HEK293T (cell line): ENCODE results near the gene TOMM22.

ENCODE experiments used
- CTCF ChIA-PET: fragments of 350-600 bp; formaldehyde crosslinking; extraction: SDS; loops from one replicate; lab custom pipeline; 2021; ENCODE audit warnings: antibody characterized with exemption, inconsistent platforms; lab: Yijun Ruan, JAX
- POLR2A ChIA-PET: fragments of 350-600 bp; formaldehyde crosslinking; extraction: SDS; loops from one replicate; lab custom pipeline; 2020; ENCODE audit warnings: antibody characterized with exemption, inconsistent platforms; lab: Yijun Ruan, JAX
- DNase-seq: peaks from one replicate; pipeline ENCODE4 v3.0.0; 2012; ENCODE audit warnings: mixed read lengths; ENCODE audit errors: extremely low spot score
- ARNT ChIP-seq: fragments of 450-650 bp; IDR thresholded peaks from 2 replicates; pipeline ENCODE4 v1.6.1; 2017; ENCODE audit warnings: mild to moderate bottlenecking
- BHLHE40 ChIP-seq: fragments of 450-650 bp; IDR thresholded peaks from 2 replicates; pipeline ENCODE4 v1.6.1; 2016; ENCODE audit warnings: mild to moderate bottlenecking, moderate library complexity, borderline replicate concordance
- CTBP1 ChIP-seq: fragments of 450-650 bp; IDR thresholded peaks from 2 replicates; pipeline ENCODE4 v1.6.1; 2016; ENCODE audit warnings: borderline replicate concordance
- ELF4 ChIP-seq: fragments of 450-650 bp; IDR thresholded peaks from 2 replicates; pipeline ENCODE4 v1.6.1; 2017; ENCODE audit warnings: antibody characterized with exemption
- FOXA1 ChIP-seq: fragments of 450-650 bp; IDR thresholded peaks from 2 replicates; pipeline ENCODE4 v1.6.1; 2016; ENCODE audit warnings: mild to moderate bottlenecking
- FOXK2 ChIP-seq: fragments of 450-650 bp; IDR thresholded peaks from 2 replicates; pipeline ENCODE4 v1.6.1; 2016; ENCODE audit warnings: mild to moderate bottlenecking
- FOXM1 ChIP-seq: fragments of 450-650 bp; IDR thresholded peaks from 2 replicates; pipeline ENCODE4 v1.6.1; 2017; ENCODE audit warnings: mild to moderate bottlenecking, borderline replicate concordance
- HDGF ChIP-seq: fragments of 450-650 bp; IDR thresholded peaks from 2 replicates; pipeline ENCODE4 v1.6.1; 2017; ENCODE audit warnings: antibody characterized with exemption, borderline replicate concordance
- L3MBTL2 ChIP-seq: fragments of 450-650 bp; conservative IDR thresholded peaks from 2 replicates; pipeline ENCODE4 v1.6.1; 2016; ENCODE audit warnings: mild to moderate bottlenecking
- LEF1 ChIP-seq: fragments of 450-650 bp; IDR thresholded peaks from 2 replicates; pipeline ENCODE4 v1.6.1; 2017; ENCODE audit warnings: mild to moderate bottlenecking, borderline replicate concordance
- NFRKB ChIP-seq: fragments of 450-650 bp; IDR thresholded peaks from 2 replicates; pipeline ENCODE4 v1.6.1; 2016; ENCODE audit warnings: mild to moderate bottlenecking, moderate library complexity
- SP1 ChIP-seq: fragments of 450-650 bp; IDR thresholded peaks from 2 replicates; pipeline ENCODE4 v1.6.1; 2017
- SUZ12 ChIP-seq: fragments of 450-650 bp; IDR thresholded peaks from 2 replicates; pipeline ENCODE4 v1.6.1; 2016; ENCODE audit warnings: mild to moderate bottlenecking
- TARDBP ChIP-seq: fragments of 450-650 bp; IDR thresholded peaks from 2 replicates; pipeline ENCODE4 v1.6.1; 2016
- ZNF384 ChIP-seq: fragments of 450-650 bp; IDR thresholded peaks from 2 replicates; pipeline ENCODE4 v1.6.1; 2016
- TF ChIP-seq, protein P1 (sequence below): fragments of 450-650 bp; IDR thresholded peaks from 2 replicates; pipeline ENCODE4 v1.6.1; 2016

Gene TOMM22

DNA sequence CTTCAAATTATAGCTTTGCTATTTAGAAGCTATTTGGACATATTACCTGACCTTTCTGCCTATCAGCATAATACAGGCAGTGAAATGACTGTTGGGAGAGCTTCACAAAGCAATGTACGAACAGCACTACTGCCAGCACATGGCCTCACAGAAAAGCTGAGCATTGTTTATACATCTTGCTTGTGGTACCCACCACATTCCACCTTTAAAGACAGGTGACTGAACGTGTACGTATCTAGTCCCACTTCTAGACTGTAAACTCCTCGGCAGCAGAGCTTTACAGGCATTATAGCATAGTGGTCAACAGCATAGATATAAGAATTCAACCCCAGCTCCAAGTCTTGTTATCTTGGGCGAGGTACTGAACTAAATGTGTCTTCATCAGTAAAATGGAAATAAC is 17.4 kb downstream of the TOMM22 start:
- TF ChIP-seq ELF4 (no peak), CTBP1 (no peak), LEF1 (no peak), NFRKB (no peak), TARDBP (no peak), FOXM1 (no peak), BHLHE40 (no peak), L3MBTL2 (no peak), SUZ12 (no peak), SP1 (no peak), ARNT (no peak), ZNF384 (no peak), HDGF (no peak), FOXA1 (no peak), FOXK2 (no peak)
- TF ChIP-seq, protein P1, sequence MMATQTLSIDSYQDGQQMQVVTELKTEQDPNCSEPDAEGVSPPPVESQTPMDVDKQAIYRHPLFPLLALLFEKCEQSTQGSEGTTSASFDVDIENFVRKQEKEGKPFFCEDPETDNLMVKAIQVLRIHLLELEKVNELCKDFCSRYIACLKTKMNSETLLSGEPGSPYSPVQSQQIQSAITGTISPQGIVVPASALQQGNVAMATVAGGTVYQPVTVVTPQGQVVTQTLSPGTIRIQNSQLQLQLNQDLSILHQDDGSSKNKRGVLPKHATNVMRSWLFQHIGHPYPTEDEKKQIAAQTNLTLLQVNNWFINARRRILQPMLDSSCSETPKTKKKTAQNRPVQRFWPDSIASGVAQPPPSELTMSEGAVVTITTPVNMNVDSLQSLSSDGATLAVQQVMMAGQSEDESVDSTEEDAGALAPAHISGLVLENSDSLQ, result no peak
- no peak for DNase-seq
- ChIA-PET CTCF (interaction anchor here (0.6 to 1.4 kb wide), 2 partner anchors 18 to 125 kb away, joined by 4 to 5 read pairs; partner anchors contain the start of gene TOMM22), POLR2A (interaction anchor here (0.7 to 4.4 kb wide), 8 partner anchors 9 to 620 kb away, joined by 3 to 65 read pairs (median 6); partner anchors contain the start of genes RPL3 and TOMM22)

DNA sequence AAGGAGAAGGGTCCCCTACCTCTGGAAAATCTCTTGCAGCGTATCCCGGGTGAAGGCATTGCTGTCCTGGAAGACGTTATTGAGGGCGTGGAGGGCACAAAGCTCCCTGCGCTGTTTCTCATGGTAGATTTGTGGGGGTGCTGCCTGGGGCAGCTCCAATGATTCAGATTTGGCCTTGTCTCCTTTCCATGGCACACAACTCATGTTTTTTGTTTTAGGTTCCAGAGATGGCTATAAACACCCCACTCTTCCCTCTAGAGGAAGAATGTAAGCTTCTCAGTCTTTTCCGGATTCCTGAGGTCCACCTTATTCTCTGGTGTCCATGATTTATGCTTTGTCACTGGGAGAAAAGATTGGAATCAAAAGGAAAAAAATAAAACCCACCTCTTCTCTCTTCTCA is 18.0 kb downstream of the TOMM22 start:
- TF ChIP-seq, protein P1, result peak; percentile 76
- no peak for TF ChIP-seq SUZ12
- no peak for TF ChIP-seq FOXA1
- no peak for TF ChIP-seq SP1
- ChIA-PET POLR2A (interaction anchor here (0.7 to 4.4 kb wide), 8 partner anchors 8 to 619 kb away, joined by 3 to 65 read pairs (median 6); partner anchors contain the start of genes RPL3 and TOMM22), CTCF (interaction anchor here (1.4 kb wide), 1 partner anchor 18 kb away, joined by 5 read pairs; the partner anchor contains the start of gene TOMM22)
- DNase-seq, result no peak

DNA sequence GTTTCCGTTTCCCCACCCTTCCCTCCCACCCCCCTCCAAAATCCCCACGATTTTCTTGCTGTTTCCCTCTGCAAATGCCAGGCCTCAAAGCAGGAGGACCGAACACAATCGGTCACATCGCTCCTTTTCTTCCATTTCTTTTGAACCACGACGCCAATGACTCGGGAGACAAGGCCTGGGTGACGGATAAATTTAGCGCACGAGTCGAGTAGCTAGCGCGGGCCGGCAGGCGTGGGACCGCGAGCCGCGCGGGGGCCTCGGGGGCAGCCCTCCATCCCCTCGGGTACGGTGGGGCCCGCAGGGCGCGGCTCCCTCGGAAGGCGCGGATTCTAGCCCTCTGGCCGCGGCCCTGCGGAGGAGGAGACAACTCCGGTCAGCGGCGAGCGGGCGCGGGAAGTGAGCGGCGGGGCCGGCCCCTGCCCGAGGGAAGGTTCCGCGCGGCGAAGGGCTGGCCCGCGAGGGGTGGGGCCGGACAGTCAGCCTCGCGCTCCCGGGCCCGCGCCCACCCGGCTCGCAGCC is 18.6 kb downstream of the TOMM22 start:
- no peak for DNase-seq
- CTCF ChIA-PET, result no interaction called here
- POLR2A ChIA-PET, result interaction anchor here (1.5 to 4.4 kb wide), 3 partner anchors 12 to 619 kb away, joined by 7 to 65 read pairs (median 7); partner anchors contain the start of genes RPL3 and TOMM22
- TF ChIP-seq LEF1, result no peak
- TF ChIP-seq L3MBTL2, result peak; percentile 64

DNA sequence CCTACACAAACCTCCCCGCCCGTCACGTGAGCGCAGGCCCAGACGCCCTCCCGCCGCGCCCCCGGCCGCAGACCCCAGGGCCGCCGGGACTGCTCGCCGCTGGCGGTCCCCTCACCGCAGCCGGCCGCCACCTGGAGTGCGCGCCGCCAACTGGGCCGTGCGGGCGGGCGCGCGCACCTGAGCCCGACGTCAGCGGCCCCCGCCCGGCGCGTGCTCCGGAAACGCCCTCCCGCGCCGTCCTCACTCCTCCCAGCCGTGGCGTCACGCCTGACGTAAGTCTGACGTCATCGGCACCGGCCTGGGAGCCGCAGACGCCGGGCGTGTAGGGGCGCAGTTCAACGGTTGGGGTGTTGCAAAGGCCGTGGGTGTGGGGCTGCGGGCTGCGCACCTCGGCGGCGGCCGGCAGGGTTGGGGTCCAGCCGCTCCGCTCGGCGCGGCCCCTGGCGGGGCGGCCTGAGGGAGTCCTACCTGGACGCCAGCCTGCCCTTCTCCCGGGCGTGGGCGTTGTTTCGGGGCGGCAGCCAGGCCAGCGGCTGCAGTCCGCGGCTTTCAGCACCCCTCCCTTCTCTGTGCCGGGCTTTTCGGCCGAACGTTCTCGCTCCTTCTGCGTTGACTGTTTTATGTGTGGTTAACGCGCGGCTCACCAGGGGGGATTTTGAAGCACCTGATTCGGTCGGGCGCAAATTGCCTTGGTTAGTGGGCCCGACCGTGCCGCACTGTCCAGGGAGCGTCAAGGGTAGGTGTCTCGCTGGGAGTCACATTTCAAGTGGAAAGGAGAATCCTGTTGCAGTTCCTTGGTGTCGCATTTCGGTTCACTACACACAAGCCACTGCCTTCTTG is 19.3 kb downstream of the TOMM22 start, which contains the start of gene JOSD1:
Gene JOSD1 (minus strand): TSS at position 155 of the 840 bp plus-strand sequence. CDS start 956 bp downstream, outside the sequence.
- no peak for TF ChIP-seq ELF4
- TF ChIP-seq SUZ12, result no peak
- no peak for TF ChIP-seq NFRKB
- peak; percentile 90 for TF ChIP-seq CTBP1
- no peak for TF ChIP-seq SP1
- TF ChIP-seq L3MBTL2, result peak; percentile 82
- TF ChIP-seq HDGF, result no peak
- TF ChIP-seq ARNT, result peak; percentile 85; the same call in 1 of the 2 replicates
- peak; percentile 89 for TF ChIP-seq TARDBP
- peak; percentile 87; the same call in 1 of the 2 replicates for TF ChIP-seq LEF1
- TF ChIP-seq BHLHE40, result no peak
- peak; percentile 93 for DNase-seq
- ChIA-PET CTCF (no interaction called here), POLR2A (interaction anchor here (1.5 to 4.4 kb wide), 3 partner anchors 12 to 618 kb away, joined by 7 to 65 read pairs (median 7); partner anchors contain the start of genes RPL3 and TOMM22)

DNA sequence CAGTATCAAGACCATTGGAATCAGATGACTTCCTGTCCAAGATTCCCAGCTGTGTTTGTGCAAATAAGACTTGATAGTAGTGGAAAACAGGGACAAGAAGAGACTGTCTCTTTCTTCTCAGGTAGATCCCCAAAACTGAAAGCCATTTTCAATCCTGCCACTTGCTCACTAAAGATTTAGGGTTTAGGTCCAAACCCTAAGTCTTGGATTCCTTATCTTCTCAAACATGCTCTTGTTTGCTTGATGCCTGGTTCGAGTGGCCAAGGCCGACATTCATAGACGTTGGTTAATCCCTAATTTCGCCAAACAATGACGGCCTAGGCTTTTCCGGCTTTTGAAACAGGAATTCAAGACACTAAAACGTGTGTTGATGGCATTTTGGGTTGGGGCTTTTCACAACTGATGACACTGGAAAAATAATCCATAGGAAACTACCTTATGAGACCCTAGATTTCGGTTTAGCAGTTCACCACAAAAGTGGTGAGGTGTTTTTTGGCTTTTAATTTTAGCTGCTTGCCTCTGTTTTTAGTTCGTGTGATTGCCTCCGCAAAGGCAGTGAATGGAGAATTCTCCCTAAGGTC is 23.0 kb downstream of the TOMM22 start:
- TF ChIP-seq LEF1 (no peak), NFRKB (no peak), ARNT (no peak), ELF4 (no peak), SUZ12 (no peak), FOXM1 (no peak), SP1 (no peak), BHLHE40 (no peak), TARDBP (no peak), CTBP1 (no peak), FOXK2 (no peak), L3MBTL2 (no peak), FOXA1 (no peak)
- TF ChIP-seq, protein P1, result no peak
- CTCF ChIA-PET, result no interaction called here

More for the DNA sequence above, 23.0 kb downstream of the TOMM22 start:
- POLR2A ChIA-PET, result interaction anchor here (1.5 to 5.5 kb wide), 4 partner anchors 8 to 23 kb away, joined by 3 to 50 read pairs (median 10); partner anchors contain the start of gene TOMM22
- DNase-seq, result no peak
